ENCODE results near the gene CHN2. TPM values are rescaled to one million over a fixed set of nuclear protein-coding genes. Genes with fewer than 3 reads are reported as not detected.

Gene CHN2
- total RNA-seq, 4 donors from 2014 or later: 8.0 to 9.8 (median 8.9) TPM

- WGBS: 80% methylated on average over 1 of the region's 1 CpG
Observed at GRCh38 chr7:29365423-29365822, 170.8 kb downstream of the CHN2 start.

GRCh38 chr7:29367784-29368183, 173.2 kb downstream of the CHN2 start:
- 40% methylated on average over 3 of the region's 3 CpGs for WGBS
- intact Hi-C loops (cut with DNase I): no loop called here
- peaks cover 0 to 11% (median 7%) of the 10 kb centered on the region in 4 donors for H3K4me1 ChIP-seq
- H3K27ac ChIP-seq (replicated peaks in 1 of 4): no peak overlapping the region
- TF ChIP-seq EP300 (IDR thresholded peaks at IDR 0.05): no peak
- no peak for TF ChIP-seq POLR2AphosphoS5 (IDR thresholded peaks at IDR 0.05)
- no peak for TF ChIP-seq POLR2A (IDR thresholded peaks at IDR 0.05; ENCODE audit: low read depth)
- TF ChIP-seq CTCF (IDR thresholded peaks at IDR 0.05): no peak
- H3K27me3 ChIP-seq: no peaks in the 10 kb centered on the region
- no peaks in the 10 kb centered on the region for H3K36me3 ChIP-seq
- no peak overlapping the region for H3K4me3 ChIP-seq
- no peak for DNase-seq (ENCODE audit: extremely low spot score)
- H3K9me3 ChIP-seq: no peaks in the 10 kb centered on the region

More at GRCh38 chr7:29365423-29365822, 170.8 kb downstream of the CHN2 start:
- no peak for DNase-seq (ENCODE audit: extremely low spot score)
- Histone ChIP-seq H3K4me3 (no peak overlapping the region), H3K27me3 (no peaks in the 10 kb centered on the region), H3K9me3 (no peaks in the 10 kb centered on the region), H3K27ac (replicated peaks in 1 of 4) (no peak overlapping the region), H3K36me3 (no peaks in the 10 kb centered on the region), H3K4me1 (peaks cover 0 to 3% (median 1%) of the 10 kb centered on the region in 4 donors)
- intact Hi-C loops (cut with DNase I): no loop called here
- TF ChIP-seq POLR2AphosphoS5 (IDR thresholded peaks at IDR 0.05) (no peak), EP300 (IDR thresholded peaks at IDR 0.05) (no peak)

- intact Hi-C loops (cut with DNase I): no loop called here
- TF ChIP-seq POLR2A (IDR thresholded peaks at IDR 0.05; ENCODE audit: low read depth) (no peak), EP300 (IDR thresholded peaks at IDR 0.05) (no peak), CTCF (IDR thresholded peaks at IDR 0.05) (no peak), POLR2AphosphoS5 (IDR thresholded peaks at IDR 0.05) (no peak)
- H3K4me1 ChIP-seq: peaks cover 0 to 16% (median 7%) of the 10 kb centered on the region in 4 donors
- H3K27me3 ChIP-seq: no peaks in the 10 kb centered on the region
- H3K36me3 ChIP-seq: no peaks in the 10 kb centered on the region
- no peak for DNase-seq (ENCODE audit: extremely low spot score)
- H3K27ac ChIP-seq (replicated peaks in 1 of 4): no peak overlapping the region
- no peaks in the 10 kb centered on the region for H3K9me3 ChIP-seq
- no peak overlapping the region for H3K4me3 ChIP-seq
- WGBS: 85% methylated on average over 8 of the region's 8 CpGs
Observed at GRCh38 chr7:29369909-29370488, 175.4 kb downstream of the CHN2 start.

- DNase-seq (ENCODE audit: extremely low spot score): no peak
- intact Hi-C loops (cut with DNase I): no loop called here
- no peak for TF ChIP-seq POLR2A (IDR thresholded peaks at IDR 0.05; ENCODE audit: low read depth)
- no peak for TF ChIP-seq CTCF (IDR thresholded peaks at IDR 0.05)
- TF ChIP-seq EP300 (IDR thresholded peaks at IDR 0.05): no peak
- TF ChIP-seq POLR2AphosphoS5 (IDR thresholded peaks at IDR 0.05): no peak
- Histone ChIP-seq H3K27me3 (no peaks in the 10 kb centered on the region), H3K4me1 (peaks cover 0 to 16% (median 7%) of the 10 kb centered on the region in 4 donors), H3K27ac (replicated peaks in 1 of 4) (no peak overlapping the region), H3K4me3 (no peak overlapping the region), H3K36me3 (no peaks in the 10 kb centered on the region), H3K9me3 (no peaks in the 10 kb centered on the region)
- WGBS: 45% methylated on average over 6 of the region's 6 CpGs
Observed at GRCh38 chr7:29370531-29371314, 176.1 kb downstream of the CHN2 start.

GRCh38 chr7:29371472-29371871, 176.9 kb downstream of the CHN2 start:
- TF ChIP-seq EP300 (IDR thresholded peaks at IDR 0.05) (no peak), POLR2A (IDR thresholded peaks at IDR 0.05; ENCODE audit: low read depth) (no peak), CTCF (IDR thresholded peaks at IDR 0.05) (no peak), POLR2AphosphoS5 (IDR thresholded peaks at IDR 0.05) (no peak)
- WGBS: 93% methylated on average over 3 of the region's 3 CpGs

More at GRCh38 chr7:29371472-29371871, 176.9 kb downstream of the CHN2 start:
- Histone ChIP-seq H3K4me3 (no peak overlapping the region), H3K36me3 (no peaks in the 10 kb centered on the region), H3K9me3 (no peaks in the 10 kb centered on the region), H3K4me1 (peaks cover 0 to 16% (median 7%) of the 10 kb centered on the region in 4 donors), H3K27me3 (no peaks in the 10 kb centered on the region), H3K27ac (replicated peaks in 1 of 4) (no peak overlapping the region)
- no peak for DNase-seq (ENCODE audit: extremely low spot score)
- intact Hi-C loops (cut with DNase I): no loop called here
